ENCODE measurements around the gene CDCA8. TPM values are rescaled to one million over a fixed set of nuclear protein-coding genes. Genes with fewer than 3 reads are reported as not detected.
A peak's percentile ranks its signal among the peaks of the same experiment; 100 is the strongest.

The CDCA8 gene
- total and polyA plus RNA-seq, 2 of the 13 experiments (the other 11 are each of a cell fraction or from before 2014, with no cell fraction given), result 24.1 to 38.6 TPM

DNA sequence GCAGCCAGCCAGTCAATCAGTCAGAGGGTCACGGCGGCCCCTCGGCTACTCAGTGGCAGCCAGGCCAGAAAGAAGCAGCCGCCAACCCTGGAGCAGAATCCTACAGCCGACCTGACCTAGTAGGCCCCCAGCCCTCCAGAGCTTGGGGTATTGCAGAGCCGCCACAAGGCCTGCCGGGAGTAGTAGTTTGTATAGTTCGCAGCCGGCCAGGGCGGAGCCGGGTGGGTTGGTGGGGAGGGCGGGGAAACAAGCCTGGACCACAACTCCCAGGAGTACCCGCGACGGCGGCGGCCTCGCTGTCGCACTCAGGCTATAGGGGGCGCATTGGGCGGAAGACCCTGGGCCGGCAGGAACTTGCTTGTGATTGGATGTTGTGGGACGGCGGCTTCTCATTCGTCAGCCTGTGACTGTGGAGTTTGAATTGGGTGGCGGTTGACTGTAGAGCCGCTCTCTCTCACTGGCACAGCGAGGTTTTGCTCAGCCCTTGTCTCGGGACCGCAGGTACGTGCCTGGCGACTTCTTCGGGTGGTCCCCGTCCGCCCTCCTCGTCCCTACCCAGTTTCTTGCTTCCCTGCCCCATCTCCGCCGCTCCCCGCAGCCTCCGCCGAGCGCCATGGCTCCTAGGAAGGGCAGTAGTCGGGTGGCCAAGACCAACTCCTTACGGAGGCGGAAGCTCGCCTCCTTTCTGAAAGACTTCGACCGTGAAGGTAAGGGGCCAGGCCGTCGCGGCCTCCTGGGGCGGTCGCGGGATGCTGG is at the start of gene CDCA8 (continued):
- TF ChIP-seq TSC22D2 (CRISPR knock-in tag; IDR thresholded peaks at IDR 0.05; ENCODE audit: borderline replicate concordance), result no peak
- peak; percentile 37; the same call in 1 of the 2 replicates for TF ChIP-seq RXRB (CRISPR knock-in tag; IDR thresholded peaks at IDR 0.05; ENCODE audit: borderline replicate concordance)
- peak; percentile 94 for TF ChIP-seq HCFC1 (IDR thresholded peaks at IDR 0.05; ENCODE audit: low read depth, low read length)
- 0 out of 2 replicates have a peak, but pooled peaks have one; percentile 59 for TF ChIP-seq BRD4 (CRISPR knock-in tag; IDR thresholded peaks at IDR 0.05)
- TF ChIP-seq, protein P1, sequence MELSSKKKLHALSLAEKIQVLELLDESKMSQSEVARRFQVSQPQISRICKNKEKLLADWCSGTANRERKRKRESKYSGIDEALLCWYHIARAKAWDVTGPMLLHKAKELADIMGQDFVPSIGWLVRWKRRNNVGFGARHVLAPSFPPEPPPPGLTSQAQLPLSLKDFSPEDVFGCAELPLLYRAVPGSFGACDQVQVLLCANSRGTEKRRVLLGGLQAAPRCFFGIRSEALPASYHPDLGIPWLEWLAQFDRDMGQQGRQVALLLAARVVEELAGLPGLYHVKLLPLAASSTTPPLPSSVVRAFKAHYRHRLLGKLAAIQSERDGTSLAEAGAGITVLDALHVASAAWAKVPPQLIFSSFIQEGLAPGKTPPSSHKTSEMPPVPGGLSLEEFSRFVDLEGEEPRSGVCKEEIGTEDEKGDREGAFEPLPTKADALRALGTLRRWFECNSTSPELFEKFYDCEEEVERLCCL (CRISPR knock-in tag; IDR thresholded peaks at IDR 0.05; ENCODE audit: borderline replicate concordance), result no peak
- 0 out of 2 replicates have a peak, but pooled peaks have one; percentile 48 for TF ChIP-seq NR1H2 (CRISPR knock-in tag; IDR thresholded peaks at IDR 0.05; ENCODE audit: borderline replicate concordance, low read depth)
- TF ChIP-seq, protein P2, sequence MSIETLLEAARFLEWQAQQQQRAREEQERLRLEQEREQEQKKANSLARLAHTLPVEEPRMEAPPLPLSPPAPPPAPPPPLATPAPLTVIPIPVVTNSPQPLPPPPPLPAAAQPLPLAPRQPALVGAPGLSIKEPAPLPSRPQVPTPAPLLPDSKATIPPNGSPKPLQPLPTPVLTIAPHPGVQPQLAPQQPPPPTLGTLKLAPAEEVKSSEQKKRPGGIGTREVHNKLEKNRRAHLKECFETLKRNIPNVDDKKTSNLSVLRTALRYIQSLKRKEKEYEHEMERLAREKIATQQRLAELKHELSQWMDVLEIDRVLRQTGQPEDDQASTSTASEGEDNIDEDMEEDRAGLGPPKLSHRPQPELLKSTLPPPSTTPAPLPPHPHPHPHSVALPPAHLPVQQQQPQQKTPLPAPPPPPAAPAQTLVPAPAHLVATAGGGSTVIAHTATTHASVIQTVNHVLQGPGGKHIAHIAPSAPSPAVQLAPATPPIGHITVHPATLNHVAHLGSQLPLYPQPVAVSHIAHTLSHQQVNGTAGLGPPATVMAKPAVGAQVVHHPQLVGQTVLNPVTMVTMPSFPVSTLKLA (IDR thresholded peaks at IDR 0.05), result peak; percentile 64
- TF ChIP-seq SP2 (CRISPR knock-in tag; IDR thresholded peaks at IDR 0.05), result peak; percentile 72
- TF ChIP-seq EP300 (IDR thresholded peaks at IDR 0.05; ENCODE audit: low read depth in 2 of 2, low read length in 2 of 2), result peak in 1 of 2 experiments; percentile 35; a peak in 1 of 4 replicates
- no peak for TF ChIP-seq EP300 (CRISPR knock-in tag; IDR thresholded peaks at IDR 0.05; ENCODE audit: borderline replicate concordance)
- peak; percentile 86; the same call in 1 of the 2 replicates for TF ChIP-seq DMAP1 (CRISPR knock-in tag; IDR thresholded peaks at IDR 0.05)
- peak; percentile 78 for TF ChIP-seq SUZ12 (IDR thresholded peaks at IDR 0.05; ENCODE audit: low read depth, low read length)
- TF ChIP-seq ELF3 (CRISPR knock-in tag; IDR thresholded peaks at IDR 0.05), result peak; percentile 35; the same call in 1 of the 2 replicates
- TF ChIP-seq PCBP1 (IDR thresholded peaks at IDR 0.05; ENCODE audit: borderline replicate concordance, low read depth, low read length), result peak; percentile 28; the same call in 1 of the 2 replicates
- TF ChIP-seq ZNF143 (CRISPR knock-in tag; IDR thresholded peaks at IDR 0.05), result peak; percentile 96
- peak; percentile 47; the same call in 1 of the 2 replicates for TF ChIP-seq ZNF232 (CRISPR knock-in tag; IDR thresholded peaks at IDR 0.05; ENCODE audit: borderline replicate concordance)
- TF ChIP-seq RBFOX2 (IDR thresholded peaks at IDR 0.05; ENCODE audit: low read depth, low read length), result peak; percentile 57
- peak; percentile 99 for TF ChIP-seq THAP11 (CRISPR knock-in tag; IDR thresholded peaks at IDR 0.05)
- TF ChIP-seq ZFY (CRISPR knock-in tag; IDR thresholded peaks at IDR 0.05), result peak; percentile 96
- TF ChIP-seq SSRP1 (CRISPR knock-in tag; IDR thresholded peaks at IDR 0.05), result no peak
- TF ChIP-seq ELF1 (CRISPR knock-in tag; IDR thresholded peaks at IDR 0.05), result peak; percentile 91
- 0 out of 2 replicates have a peak, but pooled peaks have one; percentile 21 for TF ChIP-seq ONECUT2 (CRISPR knock-in tag; IDR thresholded peaks at IDR 0.05)
- TF ChIP-seq, protein P3, sequence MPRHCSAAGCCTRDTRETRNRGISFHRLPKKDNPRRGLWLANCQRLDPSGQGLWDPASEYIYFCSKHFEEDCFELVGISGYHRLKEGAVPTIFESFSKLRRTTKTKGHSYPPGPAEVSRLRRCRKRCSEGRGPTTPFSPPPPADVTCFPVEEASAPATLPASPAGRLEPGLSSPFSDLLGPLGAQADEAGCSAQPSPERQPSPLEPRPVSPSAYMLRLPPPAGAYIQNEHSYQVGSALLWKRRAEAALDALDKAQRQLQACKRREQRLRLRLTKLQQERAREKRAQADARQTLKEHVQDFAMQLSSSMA (CRISPR knock-in tag; IDR thresholded peaks at IDR 0.05), result no peak
- TF ChIP-seq, protein P4, sequence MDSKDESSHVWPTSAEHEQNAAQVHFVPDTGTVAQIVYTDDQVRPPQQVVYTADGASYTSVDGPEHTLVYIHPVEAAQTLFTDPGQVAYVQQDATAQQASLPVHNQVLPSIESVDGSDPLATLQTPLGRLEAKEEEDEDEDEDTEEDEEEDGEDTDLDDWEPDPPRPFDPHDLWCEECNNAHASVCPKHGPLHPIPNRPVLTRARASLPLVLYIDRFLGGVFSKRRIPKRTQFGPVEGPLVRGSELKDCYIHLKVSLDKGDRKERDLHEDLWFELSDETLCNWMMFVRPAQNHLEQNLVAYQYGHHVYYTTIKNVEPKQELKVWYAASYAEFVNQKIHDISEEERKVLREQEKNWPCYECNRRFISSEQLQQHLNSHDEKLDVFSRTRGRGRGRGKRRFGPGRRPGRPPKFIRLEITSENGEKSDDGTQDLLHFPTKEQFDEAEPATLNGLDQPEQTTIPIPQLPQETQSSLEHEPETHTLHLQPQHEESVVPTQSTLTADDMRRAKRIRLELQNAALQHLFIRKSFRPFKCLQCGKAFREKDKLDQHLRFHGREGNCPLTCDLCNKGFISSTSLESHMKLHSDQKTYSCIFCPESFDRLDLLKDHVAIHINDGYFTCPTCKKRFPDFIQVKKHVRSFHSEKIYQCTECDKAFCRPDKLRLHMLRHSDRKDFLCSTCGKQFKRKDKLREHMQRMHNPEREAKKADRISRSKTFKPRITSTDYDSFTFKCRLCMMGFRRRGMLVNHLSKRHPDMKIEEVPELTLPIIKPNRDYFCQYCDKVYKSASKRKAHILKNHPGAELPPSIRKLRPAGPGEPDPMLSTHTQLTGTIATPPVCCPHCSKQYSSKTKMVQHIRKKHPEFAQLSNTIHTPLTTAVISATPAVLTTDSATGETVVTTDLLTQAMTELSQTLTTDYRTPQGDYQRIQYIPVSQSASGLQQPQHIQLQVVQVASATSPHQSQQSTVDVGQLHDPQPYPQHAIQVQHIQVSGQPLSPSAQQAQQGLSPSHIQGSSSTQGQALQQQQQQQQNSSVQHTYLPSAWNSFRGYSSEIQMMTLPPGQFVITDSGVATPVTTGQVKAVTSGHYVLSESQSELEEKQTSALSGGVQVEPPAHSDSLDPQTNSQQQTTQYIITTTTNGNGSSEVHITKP (CRISPR knock-in tag; IDR thresholded peaks at IDR 0.05; ENCODE audit: low read depth), result 0 out of 2 replicates have a peak, but pooled peaks have one; percentile 30

Data from HepG2 (cell line).